HUDEP-2 (cell line): ENCODE data around the gene C16orf90.

ENCODE experiments used
- DNase-seq, 76 experiments: peaks; one replicate each; lab custom pipeline; 2025; ENCODE audit not compliant: unreplicated experiment in 76 of 76; lab: John Stamatoyannopoulos, UW

The C16orf90 gene, protein sequence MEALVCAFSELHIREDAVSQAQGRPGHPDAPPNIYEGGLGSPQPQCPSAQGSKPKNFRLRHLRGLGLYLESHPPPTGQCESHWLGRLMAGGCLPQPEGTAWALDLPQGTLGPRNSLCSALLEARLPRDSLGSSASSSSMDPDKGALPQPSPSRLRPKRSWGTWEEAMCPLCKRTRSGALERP

GRCh38 chr16:3495176-3495575, at the start of gene C16orf90:
Gene C16orf90 (minus strand): TSS chr16:3495489. CDS start chr16:3495421, 68 bp downstream.
- DNase-seq: no peak

DNA sequence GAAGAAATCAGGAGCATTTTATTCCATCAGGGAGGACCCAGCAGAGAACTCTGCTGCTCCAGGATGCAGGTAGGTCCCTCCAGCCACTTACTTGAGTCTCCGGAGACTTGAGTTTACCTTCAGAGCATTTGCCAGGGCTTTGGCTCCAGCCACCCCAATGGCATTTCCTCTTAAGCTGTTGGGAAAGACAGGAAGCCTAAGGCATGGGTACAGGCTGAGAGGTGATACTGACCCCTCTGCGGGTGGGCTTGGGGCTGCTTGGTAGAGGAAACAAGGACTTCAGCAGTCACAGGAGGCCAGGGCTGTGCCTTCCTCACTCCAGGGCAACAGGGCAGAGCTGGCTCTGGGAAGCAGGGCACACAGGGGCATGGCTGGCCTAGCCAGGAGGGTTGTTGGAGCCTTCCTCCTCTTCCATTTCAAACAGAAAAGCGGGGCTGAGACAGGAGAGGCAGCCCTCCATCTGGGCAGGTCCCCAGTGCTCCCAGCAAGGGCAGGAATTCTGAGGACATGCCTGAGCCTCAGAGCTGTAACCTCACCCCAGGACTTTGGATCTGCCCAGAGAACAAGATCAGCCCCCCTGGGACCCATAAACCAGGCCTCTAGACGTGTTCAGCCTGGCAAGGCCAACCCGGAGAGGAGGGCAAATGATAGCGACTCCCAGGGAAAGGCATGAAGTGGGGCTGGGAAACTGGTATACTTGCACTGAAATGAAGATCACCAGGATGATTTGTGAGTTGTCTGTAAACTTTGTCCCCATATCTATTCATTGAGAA, 47.5 kb upstream of the C16orf90 start:
- no peak for DNase-seq

DNA sequence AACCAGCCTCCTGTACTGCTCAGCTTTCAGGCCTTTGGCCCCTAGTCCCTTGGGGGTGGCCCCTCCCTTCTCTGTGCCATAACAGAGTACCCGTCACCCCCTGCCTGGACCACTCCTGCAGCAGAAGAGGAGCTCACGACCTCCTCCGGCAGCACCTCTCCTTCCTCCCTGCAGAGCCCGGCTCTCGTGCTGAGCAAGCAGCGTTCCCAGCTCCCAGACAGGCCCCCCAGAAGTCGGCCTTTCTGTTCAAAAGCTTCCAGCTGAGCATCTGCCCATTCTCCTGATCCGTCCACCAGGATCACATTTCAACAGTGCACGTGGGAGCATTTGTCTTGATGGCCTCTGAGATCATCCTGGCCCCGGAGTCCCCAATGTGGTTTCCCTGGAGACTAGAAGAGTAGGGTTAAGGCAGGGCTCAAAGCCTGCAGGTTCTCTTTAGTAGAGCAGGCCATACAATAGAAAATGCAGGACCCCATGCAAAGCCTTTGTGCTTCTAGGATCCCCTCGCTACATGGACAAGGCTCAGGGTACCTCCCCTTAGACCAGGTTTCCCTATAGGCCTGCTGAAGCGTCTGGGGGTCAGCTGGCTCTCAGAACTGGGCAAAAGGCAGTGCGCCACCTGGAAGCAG, 46.4 kb upstream of the C16orf90 start:
- DNase-seq: no peak

DNA sequence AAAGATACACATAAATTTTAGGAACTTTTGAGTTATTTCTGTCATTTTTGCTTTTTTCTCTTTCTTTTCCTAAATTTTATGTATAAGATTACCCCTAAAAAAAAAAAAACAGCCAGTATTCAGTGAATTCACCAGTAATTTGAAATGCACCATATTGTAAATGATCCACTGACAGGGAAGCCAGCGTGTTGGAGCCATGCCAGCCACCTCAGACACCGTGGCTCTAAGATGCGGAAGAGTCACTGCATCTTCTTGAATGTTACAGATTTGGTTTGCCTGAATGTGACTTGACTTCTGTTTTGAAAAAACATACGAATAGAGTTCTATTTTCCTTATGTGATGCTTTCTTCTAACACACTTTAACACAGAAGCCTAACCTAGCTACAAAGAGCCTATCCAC, 42.9 kb upstream of the C16orf90 start:
- no peak for DNase-seq

GRCh38 chr16:3536851-3537250, 41.6 kb upstream of the C16orf90 start:
- DNase-seq: no peak

GRCh38 chr16:3536271-3536731, 41.0 kb upstream of the C16orf90 start:
- no peak for DNase-seq

DNA sequence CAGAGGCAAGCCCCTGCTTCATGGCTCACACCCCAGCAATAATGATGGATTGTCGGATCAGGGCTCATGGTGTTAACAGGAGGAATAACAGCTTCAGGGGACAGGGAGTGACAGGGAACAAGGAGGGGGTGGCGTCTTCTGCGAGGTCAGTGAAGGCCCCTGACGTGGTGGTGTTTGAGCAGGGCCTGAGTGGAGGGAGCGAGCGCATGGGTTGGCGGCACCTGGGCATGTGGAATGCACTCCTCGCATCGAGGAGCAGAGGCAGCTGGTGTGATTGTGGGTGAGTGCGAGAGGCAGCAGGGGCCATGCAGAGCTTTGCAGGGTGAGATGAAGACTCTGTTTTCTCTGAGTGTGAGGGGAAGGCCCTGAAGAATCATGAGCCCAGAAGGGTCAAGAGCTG, 38.8 kb upstream of the C16orf90 start:
- no peak for DNase-seq

GRCh38 chr16:3532741-3533140, 37.5 kb upstream of the C16orf90 start:
- no peak for DNase-seq

GRCh38 chr16:3530371-3530914, 35.2 kb upstream of the C16orf90 start:
- DNase-seq: no peak

DNA sequence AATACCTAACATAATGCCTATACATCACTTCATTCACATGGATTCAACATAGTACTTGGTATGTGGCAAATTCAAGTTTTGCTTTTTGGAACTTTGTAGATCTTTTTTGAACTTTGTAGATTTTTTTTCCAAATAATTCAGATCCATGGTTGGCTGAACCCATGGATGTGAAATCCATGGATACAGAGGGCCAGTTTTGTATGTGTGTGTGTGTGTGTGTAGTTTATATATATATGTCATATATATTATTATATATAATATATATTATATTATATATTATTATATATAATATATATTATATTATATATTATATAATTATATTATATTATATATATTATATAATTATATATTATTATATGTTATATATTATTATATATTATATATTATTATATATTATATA, 33.9 kb upstream of the C16orf90 start:
- no peak for DNase-seq

DNA sequence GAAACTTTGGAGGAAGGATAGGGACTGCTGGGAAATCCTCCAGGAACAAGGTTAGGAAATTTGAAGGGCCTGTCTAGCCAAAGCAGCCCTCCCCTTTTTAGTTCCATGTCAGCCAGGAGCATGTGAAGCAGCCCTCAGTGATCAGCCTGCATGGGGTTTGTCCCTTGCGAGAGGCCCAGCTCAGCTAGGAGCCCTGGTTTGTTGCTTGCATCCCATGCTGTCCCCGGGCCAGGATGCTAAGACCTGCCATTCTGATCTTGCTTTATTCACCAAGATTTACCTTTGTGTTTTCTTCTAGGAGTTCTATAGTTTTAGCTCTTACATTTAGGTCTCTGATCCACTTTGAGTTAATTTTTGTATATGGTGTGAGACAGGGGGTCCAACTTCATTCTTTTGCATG, 33.1 kb upstream of the C16orf90 start:
- DNase-seq: no peak

GRCh38 chr16:3527216-3527829, 32.0 kb upstream of the C16orf90 start:
- DNase-seq: peak in 46 of 76 experiments; percentile 6 to 71 (median 34)

GRCh38 chr16:3525951-3526350, 30.7 kb upstream of the C16orf90 start:
- no peak for DNase-seq

GRCh38 chr16:3523281-3523680, 28.0 kb upstream of the C16orf90 start:
- no peak for DNase-seq

- no peak for DNase-seq
These were observed 25.6 kb upstream of the C16orf90 start for GRCh38 chr16:3520841-3521240.

DNA sequence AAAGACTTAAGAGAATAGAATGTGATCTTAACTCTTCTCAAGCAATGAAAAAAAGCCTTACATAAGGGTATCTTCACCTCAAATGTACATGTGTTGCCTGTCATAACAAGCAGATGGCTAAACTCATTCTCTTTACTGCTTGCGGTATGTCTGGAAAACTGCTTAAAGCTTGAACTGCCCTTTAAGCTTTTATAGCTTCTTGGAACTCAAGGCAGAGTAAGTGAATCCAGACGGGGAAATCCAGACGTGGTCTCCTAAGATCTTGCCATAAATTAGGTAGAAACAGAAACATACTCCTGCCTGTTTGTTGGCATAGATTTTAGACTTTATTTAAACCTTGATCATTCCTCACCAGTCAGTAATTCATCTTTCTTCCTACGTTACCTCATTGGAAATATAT, 25.1 kb upstream of the C16orf90 start:
- DNase-seq: no peak

DNA sequence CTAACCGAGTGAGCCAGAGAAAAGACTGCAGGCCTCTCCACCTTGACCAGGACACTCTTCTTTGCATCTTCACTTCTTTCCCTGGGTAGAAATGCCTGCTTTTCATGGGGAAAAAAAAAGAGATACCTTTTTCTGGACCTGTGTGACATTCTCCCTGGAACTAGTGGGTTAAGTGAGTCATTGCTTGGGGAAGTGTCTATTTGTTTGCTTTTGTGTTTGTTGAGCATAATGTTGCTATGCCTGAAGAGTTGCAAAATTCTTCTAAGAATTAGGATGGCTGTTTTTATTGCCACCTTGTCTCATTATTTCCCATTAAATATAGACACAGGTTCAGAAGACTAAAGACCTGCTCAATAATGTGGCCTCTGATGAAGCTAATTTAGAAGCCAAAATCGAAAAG, 24.3 kb upstream of the C16orf90 start:
- DNase-seq: no peak

- DNase-seq: no peak
These were observed 23.7 kb upstream of the C16orf90 start for GRCh38 chr16:3518986-3519348.

GRCh38 chr16:3518292-3518985, 23.1 kb upstream of the C16orf90 start:
- no peak for DNase-seq

DNA sequence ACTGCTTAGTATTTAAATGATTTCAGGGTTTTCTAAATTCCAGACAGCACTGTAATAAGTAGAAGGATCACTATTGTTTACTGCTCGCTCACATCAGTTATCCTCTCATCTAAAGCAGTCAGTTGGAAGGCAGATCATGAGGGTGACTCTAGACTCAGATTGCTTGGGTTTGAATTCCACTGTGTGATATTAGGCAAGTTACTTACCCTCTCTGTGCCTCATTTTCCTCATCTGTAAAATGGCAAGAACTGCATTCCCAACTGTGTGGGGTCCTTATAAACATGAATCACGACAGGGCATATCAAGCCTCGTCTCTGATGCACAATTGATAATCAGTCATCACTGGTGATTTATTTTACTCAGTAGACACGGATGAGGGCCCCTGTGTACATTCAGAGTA, 20.6 kb upstream of the C16orf90 start:
- DNase-seq: no peak

DNA sequence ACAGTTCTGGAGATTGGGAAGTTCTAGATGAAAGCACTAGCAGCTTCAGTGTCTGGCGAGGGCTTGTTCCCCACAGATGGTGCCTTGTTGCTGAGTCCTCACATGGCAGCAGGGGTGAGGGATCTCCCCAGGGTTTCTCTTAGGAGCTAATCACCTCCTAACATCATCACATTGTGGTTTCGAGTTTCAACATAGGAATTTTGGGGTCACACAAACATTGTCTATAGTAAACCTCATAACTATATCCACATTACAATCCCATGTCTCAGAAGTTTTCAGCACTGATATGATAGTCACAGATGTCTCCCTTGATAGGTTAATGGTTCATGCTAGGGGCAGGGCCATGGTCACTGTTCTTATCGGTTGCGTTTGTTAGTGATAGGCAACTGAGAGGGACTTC, 19.3 kb upstream of the C16orf90 start:
- no peak for DNase-seq
